Astrocyte (in vitro differentiated cells and primary cell): ENCODE measurements around the gene AZU1. TPM values are rescaled to one million over a fixed set of nuclear protein-coding genes. Genes with fewer than 3 reads are reported as not detected.
A peak's percentile ranks its signal among the peaks of the same experiment; 100 is the strongest.

Experiments
- DNase-seq: peaks from one replicate; pipeline ENCODE4 v3.0.0-alpha.2; 2010; ENCODE audit warnings: low read depth
- FAIRE-seq: peaks from 2 replicates; lab custom pipeline; 2011; peaks lifted over from hg19 to GRCh38; lab: Jason Lieb, UNC
- H2AFZ ChIP-seq: 2 replicates; pipeline ENCODE4 v1.6.0; 2012; ENCODE audit warnings: low read depth, low read length, inconsistent platforms
- H3K27ac ChIP-seq: 2 replicates; pipeline ENCODE4 v1.5.1; 2011; ENCODE audit warnings: low read depth, low read length, inconsistent platforms
- H3K27me3 ChIP-seq: 2 replicates; pipeline ENCODE4 v1.6.0; 2011; ENCODE audit warnings: low read length, inconsistent platforms; ENCODE audit not compliant: insufficient read depth
- H3K36me3 ChIP-seq: 2 replicates; pipeline ENCODE4 v1.5.1; 2011; ENCODE audit warnings: low read length, inconsistent platforms; ENCODE audit not compliant: insufficient read depth
- H3K4me1 ChIP-seq: 2 replicates; pipeline ENCODE4 v1.5.1; 2011; ENCODE audit warnings: low read length, inconsistent platforms; ENCODE audit not compliant: insufficient read depth
- H3K4me2 ChIP-seq: 2 replicates; pipeline ENCODE4 v1.6.0; 2012; ENCODE audit warnings: low read length, inconsistent platforms
- H3K4me3 ChIP-seq: 2 replicates; pipeline ENCODE4 v1.5.1; 2011; ENCODE audit warnings: low read depth, mild to moderate bottlenecking, low read length, inconsistent platforms; ENCODE audit not compliant: insufficient read depth
- H3K79me2 ChIP-seq: 2 replicates; pipeline ENCODE4 v1.6.0; 2012; ENCODE audit warnings: mild to moderate bottlenecking, low read length, inconsistent platforms; ENCODE audit not compliant: insufficient read depth
- H3K9ac ChIP-seq: 2 replicates; pipeline ENCODE4 v1.6.0; 2012; ENCODE audit warnings: mild to moderate bottlenecking, low read length, inconsistent platforms
- H3K9me3 ChIP-seq: 2 replicates; pipeline ENCODE4 v1.5.1; 2012; ENCODE audit warnings: low read depth, mild to moderate bottlenecking, low read length, inconsistent platforms; ENCODE audit not compliant: insufficient read depth
- H4K20me1 ChIP-seq: 2 replicates; pipeline ENCODE4 v1.6.0; 2012; ENCODE audit warnings: low read length, inconsistent platforms; ENCODE audit not compliant: insufficient read depth
- H3K27ac Mint-ChIP-seq: one replicate; pipeline ENCODE4 v1.8.0; 2021; ENCODE audit warnings: mild to moderate bottlenecking, mixed read lengths; ENCODE audit not compliant: unreplicated experiment
- H3K27me3 Mint-ChIP-seq: one replicate; pipeline ENCODE4 v1.8.0; 2021; ENCODE audit warnings: low read depth, mixed read lengths; ENCODE audit not compliant: unreplicated experiment
- H3K36me3 Mint-ChIP-seq: one replicate; pipeline ENCODE4 v1.8.0; 2021; ENCODE audit warnings: low read depth, mixed read lengths; ENCODE audit not compliant: unreplicated experiment
- H3K4me1 Mint-ChIP-seq: one replicate; pipeline ENCODE4 v1.8.0; 2021; ENCODE audit warnings: low read depth, mixed read lengths; ENCODE audit not compliant: unreplicated experiment
- H3K4me3 Mint-ChIP-seq: one replicate; pipeline ENCODE4 v1.8.0; 2021; ENCODE audit warnings: mild to moderate bottlenecking, moderate library complexity, mixed read lengths; ENCODE audit not compliant: unreplicated experiment
- H3K9me3 Mint-ChIP-seq: one replicate; pipeline ENCODE4 v1.8.0; 2021; ENCODE audit warnings: mild to moderate bottlenecking, mixed read lengths; ENCODE audit not compliant: unreplicated experiment
- CTCF ChIP-seq: IDR thresholded peaks from 2 replicates; pipeline ENCODE4 v1.5.1; 2011; ENCODE audit warnings: low read depth, mild to moderate bottlenecking, inconsistent platforms, low read length, moderate library complexity; ENCODE audit not compliant: insufficient read depth
- EZH2 ChIP-seq: IDR thresholded peaks from 2 replicates; pipeline ENCODE4 v1.6.1; 2012; ENCODE audit warnings: mild to moderate bottlenecking, low read length, inconsistent platforms; ENCODE audit not compliant: insufficient read depth
- microRNA-seq: library from miRNA; unstranded; fragments of <30 nt; microRNA quantifications from one replicate; pipeline ENCODE4 v1.2.0, GENCODE V29; 2020
- total RNA-seq: library from RNA; stranded (reverse); gene quantifications from 2 replicates; pipeline ENCODE4 v1.2.1, GENCODE V29; 2021

The AZU1 gene
- total RNA-seq, 1 donor from 2014 or later: 1.00 TPM

GRCh38 chr19:879711-880438 lies 52.2 kb downstream of the AZU1 start:
- no peak for TF ChIP-seq CTCF
- TF ChIP-seq EZH2: no peak
- no peaks in the 10 kb centered on the region for H3K4me1 ChIP-seq
- no peaks in the 10 kb centered on the region for H3K27me3 Mint-ChIP-seq

More at GRCh38 chr19:879711-880438, 52.2 kb downstream of the AZU1 start:
- Mint-ChIP-seq H3K27ac (no peak overlapping the region), H3K36me3 (peaks cover 16% of the 10 kb centered on the region), H3K4me3 (no peak overlapping the region), H3K9me3 (no peaks in the 10 kb centered on the region), H3K4me1 (no peaks in the 10 kb centered on the region)
- H3K79me2 ChIP-seq: no peaks in the 10 kb centered on the region
- H2AFZ ChIP-seq: no peak overlapping the region
- H3K4me3 ChIP-seq: no peak overlapping the region
- peaks cover 7% of the 10 kb centered on the region for H3K36me3 ChIP-seq
- no peaks in the 10 kb centered on the region for H3K27me3 ChIP-seq
- no peaks in the 10 kb centered on the region for H3K9me3 ChIP-seq
- no peak overlapping the region for H3K4me2 ChIP-seq
- DNase-seq (no peak), FAIRE-seq (no peak)
- no peak overlapping the region for H3K9ac ChIP-seq
- H4K20me1 ChIP-seq: peaks cover 11% of the 10 kb centered on the region
- no peak overlapping the region for H3K27ac ChIP-seq

Small RNAs within 50 kb of the gene (microRNA-seq; reads per million reads assigned to microRNA genes)
- gene MIR3187: 89.0 reads per million, percentile 65 among the genes with 10 or more reads in this experiment
- gene MIR4745: 67.6 reads per million, percentile 63 among the genes with 10 or more reads in this experiment

Other genes starting within 250 kb of the AZU1 start
- 4.8 and 5.5 TPM in 2 replicates for gene HCN2, start 238.0 kb upstream of the AZU1 start, total RNA-seq
- 43.4 and 45.3 TPM in 2 replicates for gene POLRMT, start 194.3 kb upstream of the AZU1 start, total RNA-seq
- 0.25 TPM in 1 of 2 replicates, not detected in the other for gene FGF22, start 188.0 kb upstream of the AZU1 start, total RNA-seq
- 58.3 and 58.5 TPM in 2 replicates for gene RNF126, start 164.6 kb upstream of the AZU1 start, total RNA-seq
- gene FSTL3, start 151.4 kb upstream of the AZU1 start, total RNA-seq: 72.0 and 78.8 TPM in 2 replicates
- not detected in 2 replicates for gene PRSS57, start 132.4 kb upstream of the AZU1 start, total RNA-seq
- gene PALM, start 118.9 kb upstream of the AZU1 start, total RNA-seq: 60.0 and 67.3 TPM in 2 replicates
- gene MISP, start 76.7 kb upstream of the AZU1 start, total RNA-seq: 0.36 and 0.43 TPM in 2 replicates
- 366 and 386 TPM in 2 replicates for gene PTBP1, start 30.4 kb upstream of the AZU1 start, total RNA-seq
- 29.2 and 36.5 TPM in 2 replicates for gene PLPPR3, start 5.9 kb upstream of the AZU1 start, total RNA-seq
- gene PRTN3, start 13.2 kb downstream of the AZU1 start, total RNA-seq: not detected in 2 replicates
- not detected in 2 replicates for gene ELANE, start 24.5 kb downstream of the AZU1 start, total RNA-seq
- gene CFD, start 31.8 kb downstream of the AZU1 start, total RNA-seq: 0.59 and 0.65 TPM in 2 replicates
- 41.4 and 45.0 TPM in 2 replicates for gene MED16, start 65.3 kb downstream of the AZU1 start, total RNA-seq
- not detected in 2 replicates for gene RNU6-9, start 65.6 kb downstream of the AZU1 start, total RNA-seq
- gene R3HDM4, start 85.4 kb downstream of the AZU1 start, total RNA-seq: 57.9 and 60.0 TPM in 2 replicates
- gene KISS1R, start 89.5 kb downstream of the AZU1 start, total RNA-seq: not detected in 2 replicates
- gene ARID3A, start 98.2 kb downstream of the AZU1 start, total RNA-seq: 100 and 106 TPM in 2 replicates
- gene WDR18, start 156.5 kb downstream of the AZU1 start, total RNA-seq: 60.0 and 68.9 TPM in 2 replicates
- gene GRIN3B, start 172.6 kb downstream of the AZU1 start, total RNA-seq: 2.5 and 2.7 TPM in 2 replicates
- gene TMEM259, start 193.3 kb downstream of the AZU1 start, total RNA-seq: 155 and 173 TPM in 2 replicates
- not detected in 2 replicates for gene RNU6-2, start 193.7 kb downstream of the AZU1 start, total RNA-seq
- gene CNN2, start 198.8 kb downstream of the AZU1 start, total RNA-seq: 781 and 819 TPM in 2 replicates
- gene ABCA7, start 212.3 kb downstream of the AZU1 start, total RNA-seq: 14.3 and 18.4 TPM in 2 replicates
- gene ARHGAP45, start 239.3 kb downstream of the AZU1 start, total RNA-seq: 2.7 and 3.0 TPM in 2 replicates